Measurements from ENCODE around the gene PRRT1. TPM values are rescaled to one million over a fixed set of nuclear protein-coding genes. Genes with fewer than 3 reads are reported as not detected.

PRRT1 gene
- total RNA-seq, 2 donors from 2014 or later, result 2.0 to 3.0 TPM

- peak overlapping the region; percentile 40 for H3K4me3 Mint-ChIP-seq
- H3K9me3 ChIP-seq (ENCODE audit: control insufficient read depth, low read length), result no peaks in the 10 kb centered on the region
- H3K27me3 ChIP-seq (ENCODE audit: control insufficient read depth, insufficient read depth, low read length, poor library complexity, severe bottlenecking), result no peaks in the 10 kb centered on the region
- H3K4me1 Mint-ChIP-seq, result peaks cover 52% of the 10 kb centered on the region
- H3K36me3 ChIP-seq (ENCODE audit: control insufficient read depth, insufficient read depth, low read length), result peaks cover 66% of the 10 kb centered on the region
- no peak for DNase-seq
- peak overlapping the region; percentile 96 for H3K27ac Mint-ChIP-seq
- WGBS, 2 experiments (ENCODE audit: insufficient coverage in 1 of 2, insufficient read length in 1 of 2), result 71 to 100% methylated on average over 1 to 2 of the region's 2 CpGs
- H3K27ac ChIP-seq (ENCODE audit: low read depth, low read length), result peak overlapping the region; percentile 33
- peaks cover 68% of the 10 kb centered on the region for H3K36me3 Mint-ChIP-seq (ENCODE audit: low read depth)
- no peaks in the 10 kb centered on the region for H3K27me3 Mint-ChIP-seq (ENCODE audit: insufficient read depth)
- peak overlapping the region; percentile 21 for H3K4me3 ChIP-seq (ENCODE audit: low read length)
- H3K9ac ChIP-seq (ENCODE audit: extremely low read depth, low read length, poor library complexity, severe bottlenecking), result no peak overlapping the region
- peaks cover 26% of the 10 kb centered on the region for H3K4me1 ChIP-seq (ENCODE audit: control insufficient read depth, insufficient read depth, low read length)
- TF ChIP-seq CTCF (conservative IDR thresholded peaks at IDR 0.05), result no peak
- no peaks in the 10 kb centered on the region for H3K9me3 Mint-ChIP-seq
These were observed 16.6 kb upstream of the PRRT1 start for GRCh38 chr6:32168350-32168749.

- no peak for TF ChIP-seq CTCF (conservative IDR thresholded peaks at IDR 0.05)
- Mint-ChIP-seq H3K4me1 (peaks cover 48% of the 10 kb centered on the region), H3K4me3 (peak overlapping the region; percentile 40), H3K27ac (peak overlapping the region; percentile 96), H3K9me3 (no peaks in the 10 kb centered on the region), H3K27me3 (ENCODE audit: insufficient read depth) (no peaks in the 10 kb centered on the region), H3K36me3 (ENCODE audit: low read depth) (peaks cover 72% of the 10 kb centered on the region)
- WGBS, 2 experiments (ENCODE audit: insufficient coverage in 1 of 2, insufficient read length in 1 of 2), result 63 to 80% methylated on average over 2 to 6 of the region's 6 CpGs
- Histone ChIP-seq H3K27ac (ENCODE audit: low read depth, low read length) (peak overlapping the region; percentile 50), H3K4me1 (ENCODE audit: control insufficient read depth, insufficient read depth, low read length) (peaks cover 26% of the 10 kb centered on the region), H3K9ac (ENCODE audit: extremely low read depth, low read length, poor library complexity, severe bottlenecking) (no peak overlapping the region), H3K36me3 (ENCODE audit: control insufficient read depth, insufficient read depth, low read length) (peaks cover 71% of the 10 kb centered on the region), H3K4me3 (ENCODE audit: low read length) (peak overlapping the region; percentile 21), H3K27me3 (ENCODE audit: control insufficient read depth, insufficient read depth, low read length, poor library complexity, severe bottlenecking) (no peaks in the 10 kb centered on the region), H3K9me3 (ENCODE audit: control insufficient read depth, low read length) (no peaks in the 10 kb centered on the region)
- peak; percentile 72 for DNase-seq
These were observed 16.1 kb upstream of the PRRT1 start for GRCh38 chr6:32167761-32168262.

- Histone ChIP-seq H3K36me3 (ENCODE audit: control insufficient read depth, insufficient read depth, low read length) (peaks cover 75% of the 10 kb centered on the region), H3K4me1 (ENCODE audit: control insufficient read depth, insufficient read depth, low read length) (peaks cover 26% of the 10 kb centered on the region), H3K9me3 (ENCODE audit: control insufficient read depth, low read length) (no peaks in the 10 kb centered on the region), H3K27ac (ENCODE audit: low read depth, low read length) (peak overlapping the region; percentile 50), H3K4me3 (ENCODE audit: low read length) (no peak overlapping the region), H3K9ac (ENCODE audit: extremely low read depth, low read length, poor library complexity, severe bottlenecking) (no peak overlapping the region), H3K27me3 (ENCODE audit: control insufficient read depth, insufficient read depth, low read length, poor library complexity, severe bottlenecking) (no peaks in the 10 kb centered on the region)
- Mint-ChIP-seq H3K27ac (peak overlapping the region; percentile 96), H3K36me3 (ENCODE audit: low read depth) (peaks cover 77% of the 10 kb centered on the region), H3K4me3 (peak overlapping the region; percentile 40), H3K9me3 (no peaks in the 10 kb centered on the region), H3K4me1 (peaks cover 45% of the 10 kb centered on the region), H3K27me3 (ENCODE audit: insufficient read depth) (no peaks in the 10 kb centered on the region)
- WGBS, 2 experiments (ENCODE audit: insufficient coverage in 1 of 2, insufficient read length in 1 of 2), result 94 to 96% methylated on average over 29 to 32 of the region's 32 CpGs
- TF ChIP-seq CTCF (conservative IDR thresholded peaks at IDR 0.05), result no peak
- no peak for DNase-seq
These were observed 15.5 kb upstream of the PRRT1 start for GRCh38 chr6:32167154-32167760.

All from endodermal cell (in vitro differentiated cells).